Osteocyte (in vitro differentiated cells): ENCODE data around the gene BLM. TPM values are rescaled to one million over a fixed set of nuclear protein-coding genes. Genes with fewer than 3 reads are reported as not detected.

Experiments used
- DNase-seq: peaks from one replicate; pipeline ENCODE4 v3.0.0; 2021; ENCODE audit warnings: mixed read lengths; ENCODE audit not compliant: unreplicated experiment; ENCODE audit errors: extremely low spot score
- H3K27ac Mint-ChIP-seq: one replicate; pipeline ENCODE4 v1.8.0; 2021; ENCODE audit warnings: mild to moderate bottlenecking, mixed read lengths; ENCODE audit not compliant: unreplicated experiment
- H3K27me3 Mint-ChIP-seq: one replicate; pipeline ENCODE4 v1.8.0; 2021; ENCODE audit warnings: mixed read lengths; ENCODE audit not compliant: unreplicated experiment
- H3K36me3 Mint-ChIP-seq: one replicate; pipeline ENCODE4 v1.8.0; 2021; ENCODE audit warnings: mixed read lengths; ENCODE audit not compliant: unreplicated experiment
- H3K4me1 Mint-ChIP-seq: one replicate; pipeline ENCODE4 v1.8.0; 2021; ENCODE audit warnings: mixed read lengths; ENCODE audit not compliant: unreplicated experiment
- H3K4me3 Mint-ChIP-seq: one replicate; pipeline ENCODE4 v1.8.0; 2021; ENCODE audit warnings: mild to moderate bottlenecking, moderate library complexity, mixed read lengths; ENCODE audit not compliant: unreplicated experiment
- H3K9me3 Mint-ChIP-seq: one replicate; pipeline ENCODE4 v1.8.0; 2021; ENCODE audit warnings: mixed read lengths; ENCODE audit not compliant: unreplicated experiment
- CTCF ChIP-seq: fragments of 200-600 bp; sonication (generic); IDR thresholded peaks from 2 replicates; pipeline ENCODE4 v1.5.0; 2021; ENCODE audit warnings: antibody characterized with exemption, mild to moderate bottlenecking, moderate library complexity
- total RNA-seq: library from RNA; stranded (reverse); gene quantifications from 2 replicates; pipeline ENCODE4 v1.2.1, GENCODE V29; 2021

Gene BLM
- total RNA-seq, 1 donor from 2014 or later: 2.7 TPM

- TF ChIP-seq CTCF: no peak
- H3K4me3 Mint-ChIP-seq: no peak overlapping the region
- H3K27me3 Mint-ChIP-seq: no peaks in the 10 kb centered on the region
- no peak overlapping the region for H3K27ac Mint-ChIP-seq
- H3K9me3 Mint-ChIP-seq: no peaks in the 10 kb centered on the region
- H3K4me1 Mint-ChIP-seq: no peaks in the 10 kb centered on the region
- H3K36me3 Mint-ChIP-seq: no peaks in the 10 kb centered on the region
- DNase-seq: no peak
Observed at GRCh38 chr15:90765966-90766365, 48.8 kb downstream of the BLM start.

GRCh38 chr15:90769375-90769774 is 52.2 kb downstream of the BLM start:
- H3K9me3 Mint-ChIP-seq: no peaks in the 10 kb centered on the region
- no peak for DNase-seq
- H3K36me3 Mint-ChIP-seq: no peaks in the 10 kb centered on the region
- H3K27me3 Mint-ChIP-seq: no peaks in the 10 kb centered on the region
- TF ChIP-seq CTCF: no peak
- H3K4me1 Mint-ChIP-seq: no peaks in the 10 kb centered on the region
- H3K4me3 Mint-ChIP-seq: no peak overlapping the region
- no peak overlapping the region for H3K27ac Mint-ChIP-seq

- Mint-ChIP-seq H3K27me3 (no peaks in the 10 kb centered on the region), H3K4me3 (no peak overlapping the region), H3K27ac (no peak overlapping the region), H3K9me3 (no peaks in the 10 kb centered on the region), H3K4me1 (peaks cover 3% of the 10 kb centered on the region), H3K36me3 (no peaks in the 10 kb centered on the region)
- DNase-seq: no peak
- no peak for TF ChIP-seq CTCF
Observed at GRCh38 chr15:90773485-90773884, 56.3 kb downstream of the BLM start.

GRCh38 chr15:90774731-90775514 is 57.8 kb downstream of the BLM start:
- no peak overlapping the region for H3K27ac Mint-ChIP-seq
- no peak for DNase-seq
- no peak for TF ChIP-seq CTCF
- no peaks in the 10 kb centered on the region for H3K27me3 Mint-ChIP-seq
- H3K36me3 Mint-ChIP-seq: no peaks in the 10 kb centered on the region
- H3K9me3 Mint-ChIP-seq: no peaks in the 10 kb centered on the region
- H3K4me1 Mint-ChIP-seq: peaks cover 3% of the 10 kb centered on the region
- H3K4me3 Mint-ChIP-seq: no peak overlapping the region

GRCh38 chr15:90780916-90781315 is 63.8 kb downstream of the BLM start:
- Mint-ChIP-seq H3K9me3 (no peaks in the 10 kb centered on the region), H3K27me3 (no peaks in the 10 kb centered on the region), H3K4me3 (no peak overlapping the region), H3K36me3 (no peaks in the 10 kb centered on the region), H3K27ac (no peak overlapping the region), H3K4me1 (peaks cover 4% of the 10 kb centered on the region)
- no peak for DNase-seq
- no peak for TF ChIP-seq CTCF
